HepG2 (cell line): ENCODE measurements around the gene CDC23. TPM values are rescaled to one million over a fixed set of nuclear protein-coding genes. Genes with fewer than 3 reads are reported as not detected.

Experiments
- CBX1 ChIP-seq: IDR thresholded peaks from one replicate; pipeline ENCODE4 v1.6.1; 2016; ENCODE audit warnings: antibody characterized with exemption, low read depth
- CHCHD3 ChIP-seq: sonication (generic); formaldehyde crosslinking; IDR thresholded peaks from 2 replicates; pipeline ENCODE4 v1.8.0; 2022; ENCODE audit warnings: mild to moderate bottlenecking, missing genetic modification reagents, moderate library complexity
- FOXM1 ChIP-seq: sonication (generic); formaldehyde crosslinking; IDR thresholded peaks from 2 replicates; pipeline ENCODE4 v1.5.0; 2020; ENCODE audit warnings: missing genetic modification reagents
- HMGXB4 ChIP-seq, 2 experiments: sonication (generic) in 1 of 2; formaldehyde crosslinking in 1 of 2; IDR thresholded peaks; 2 replicates each; pipeline versions ENCODE4 v1.4.0 to v1.6.1; 2018 to 2020; ENCODE audit warnings: missing genetic modification reagents in 2 of 2, borderline replicate concordance in 1 of 2, low read depth in 1 of 2, mild to moderate bottlenecking in 1 of 2, missing biosample characterization in 1 of 2
- JDP2 ChIP-seq: sonication (generic); formaldehyde crosslinking; IDR thresholded peaks from 2 replicates; pipeline ENCODE4 v1.8.1; 2022; ENCODE audit warnings: missing genetic modification reagents, borderline replicate concordance
- MYNN ChIP-seq: sonication (generic); formaldehyde crosslinking; IDR thresholded peaks from 2 replicates; pipeline ENCODE4 v1.4.0; 2020; ENCODE audit warnings: mild to moderate bottlenecking, low read depth, missing genetic modification reagents
- POLR2A ChIP-seq, 2 experiments: IDR thresholded peaks; 2 replicates each; pipeline ENCODE4 v1.6.1; 2011; ENCODE audit warnings: low read depth in 2 of 2, low read length in 2 of 2, mild to moderate bottlenecking in 1 of 2, moderate library complexity in 1 of 2; ENCODE audit not compliant: insufficient read depth in 1 of 2
- PRDM15 ChIP-seq: sonication (generic); formaldehyde crosslinking; IDR thresholded peaks from 2 replicates; pipeline ENCODE4 v1.4.0; 2020; ENCODE audit warnings: missing genetic modification reagents
- SIN3B ChIP-seq: fragments of 150-350 bp; IDR thresholded peaks from 2 replicates; pipeline ENCODE4 v1.6.1; 2014; ENCODE audit warnings: low read length
- SMC3 ChIP-seq: IDR thresholded peaks from 2 replicates; pipeline ENCODE4 v1.6.1; 2011; ENCODE audit warnings: low read length, improper control_type of control experiment
- TFDP1 ChIP-seq: IDR thresholded peaks from 2 replicates; pipeline ENCODE4 v1.6.1; 2016; ENCODE audit warnings: missing compliant biosample characterization, missing genetic modification reagents, borderline replicate concordance
- TOPORS ChIP-seq: sonication (generic); formaldehyde crosslinking; IDR thresholded peaks from 2 replicates; pipeline ENCODE4 v1.8.0; 2023; ENCODE audit warnings: mild to moderate bottlenecking, missing genetic modification reagents
- ZNF792 ChIP-seq: IDR thresholded peaks from 2 replicates; pipeline ENCODE4 v1.6.1; 2016
- polyA plus RNA-seq, 8 experiments: library from polyadenylated mRNA; depleted of rRNA in 3 of 8; stranded (reverse) in 7 of 8; unstranded in 1 of 8; fragments of >200 nt; fragmentation: Illumina TruSeq in 4 of 8; extraction: Trizol in 4 of 8; gene quantifications; 2 replicates each; pipeline versions ENCODE4 v1.2.1 to v1.2.3, GENCODE V29; 2011 to 2016; ENCODE audit warnings: low read depth in 4 of 8, missing spikeins in 1 of 8, mixed read lengths in 1 of 8; ENCODE audit not compliant: insufficient read depth in 1 of 8
- total RNA-seq, 5 experiments: library from RNA; depleted of rRNA; stranded (reverse); fragments of >200 nt; fragmentation: Illumina TruSeq; extraction: Trizol; gene quantifications; 2 replicates each; pipeline ENCODE4 v1.2.3, GENCODE V29; 2016; ENCODE audit warnings: low read depth in 1 of 5
- TF ChIP-seq, protein P1 (sequence below): sonication (generic); formaldehyde crosslinking; IDR thresholded peaks from 2 replicates; pipeline ENCODE4 v1.4.0; 2020; ENCODE audit warnings: mild to moderate bottlenecking, missing genetic modification reagents, borderline replicate concordance
- TF ChIP-seq, protein P2 (sequence below): sonication (generic); formaldehyde crosslinking; IDR thresholded peaks from 2 replicates; pipeline ENCODE4 v1.4.0; 2020; ENCODE audit warnings: missing genetic modification reagents

The CDC23 gene
- total and polyA plus RNA-seq, 2 of the 13 experiments (the other 11 are each of a cell fraction or from before 2014, with no cell fraction given): 38.3 to 47.7 TPM

DNA sequence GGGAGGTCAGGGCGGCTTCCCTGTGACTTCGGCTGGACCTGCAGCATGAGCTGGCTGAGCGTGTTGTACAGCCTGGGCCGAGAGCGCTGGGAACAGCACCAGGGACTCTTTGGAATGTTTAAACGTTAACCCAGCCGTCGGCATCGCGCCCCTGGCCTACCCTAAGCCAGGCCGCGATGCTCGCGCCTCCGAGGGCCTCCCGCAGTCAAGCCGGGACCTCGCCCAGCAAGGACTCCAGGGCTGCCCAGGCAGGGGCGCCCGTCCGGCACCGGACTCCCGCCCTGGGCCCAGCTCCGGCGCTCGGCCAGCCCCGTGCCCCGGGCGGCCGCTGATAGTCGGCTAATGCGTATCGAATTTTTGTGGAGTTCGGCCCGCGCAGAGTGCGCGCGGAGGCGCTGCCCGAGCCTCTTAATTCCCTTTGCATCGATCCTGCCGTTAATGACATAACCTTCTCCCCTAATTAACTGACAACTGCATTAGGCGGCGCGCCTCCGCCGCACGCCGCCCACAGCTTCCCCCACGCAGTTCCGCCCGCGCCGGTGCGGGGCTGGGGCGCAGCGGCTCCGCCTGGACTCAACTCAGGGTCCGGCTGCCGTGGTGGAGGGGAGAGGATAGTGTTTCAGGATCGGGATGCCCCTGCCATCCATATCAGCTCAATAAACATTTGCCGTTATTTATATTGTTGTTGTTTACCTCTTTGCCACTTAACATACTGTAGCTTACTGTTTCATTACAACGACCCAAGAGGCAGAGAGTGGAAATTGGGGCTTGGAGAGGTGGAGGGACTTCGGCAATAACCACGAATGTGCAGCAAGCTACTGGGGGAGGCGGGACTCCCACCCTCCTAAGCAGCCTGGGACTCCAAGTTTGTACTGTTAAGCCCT, 28.8 kb upstream of the CDC23 start (continued):
- TF ChIP-seq MYNN (no peak), FOXM1 (CRISPR knock-in tag) (no peak), POLR2A (IDR thresholded peaks at IDR 0.05; ENCODE audit: insufficient read depth in 1 of 2, low read depth in 2 of 2, low read length in 2 of 2) (no peak), JDP2 (CRISPR knock-in tag) (no peak), TFDP1 (CRISPR knock-in tag) (peak; percentile 49; the same call in 1 of the 2 replicates), SIN3B (no peak), ZNF792 (CRISPR knock-in tag) (no peak), CBX1 (no peak), CHCHD3 (no peak), HMGXB4 (CRISPR knock-in tag; IDR thresholded peaks at IDR 0.05; ENCODE audit: borderline replicate concordance in 1 of 2, low read depth in 1 of 2) (no peak), SMC3 (no peak), TOPORS (CRISPR knock-in tag) (no peak), PRDM15 (CRISPR knock-in tag) (peak; percentile 31; the same call in 1 of the 2 replicates)
- TF ChIP-seq, protein P1, sequence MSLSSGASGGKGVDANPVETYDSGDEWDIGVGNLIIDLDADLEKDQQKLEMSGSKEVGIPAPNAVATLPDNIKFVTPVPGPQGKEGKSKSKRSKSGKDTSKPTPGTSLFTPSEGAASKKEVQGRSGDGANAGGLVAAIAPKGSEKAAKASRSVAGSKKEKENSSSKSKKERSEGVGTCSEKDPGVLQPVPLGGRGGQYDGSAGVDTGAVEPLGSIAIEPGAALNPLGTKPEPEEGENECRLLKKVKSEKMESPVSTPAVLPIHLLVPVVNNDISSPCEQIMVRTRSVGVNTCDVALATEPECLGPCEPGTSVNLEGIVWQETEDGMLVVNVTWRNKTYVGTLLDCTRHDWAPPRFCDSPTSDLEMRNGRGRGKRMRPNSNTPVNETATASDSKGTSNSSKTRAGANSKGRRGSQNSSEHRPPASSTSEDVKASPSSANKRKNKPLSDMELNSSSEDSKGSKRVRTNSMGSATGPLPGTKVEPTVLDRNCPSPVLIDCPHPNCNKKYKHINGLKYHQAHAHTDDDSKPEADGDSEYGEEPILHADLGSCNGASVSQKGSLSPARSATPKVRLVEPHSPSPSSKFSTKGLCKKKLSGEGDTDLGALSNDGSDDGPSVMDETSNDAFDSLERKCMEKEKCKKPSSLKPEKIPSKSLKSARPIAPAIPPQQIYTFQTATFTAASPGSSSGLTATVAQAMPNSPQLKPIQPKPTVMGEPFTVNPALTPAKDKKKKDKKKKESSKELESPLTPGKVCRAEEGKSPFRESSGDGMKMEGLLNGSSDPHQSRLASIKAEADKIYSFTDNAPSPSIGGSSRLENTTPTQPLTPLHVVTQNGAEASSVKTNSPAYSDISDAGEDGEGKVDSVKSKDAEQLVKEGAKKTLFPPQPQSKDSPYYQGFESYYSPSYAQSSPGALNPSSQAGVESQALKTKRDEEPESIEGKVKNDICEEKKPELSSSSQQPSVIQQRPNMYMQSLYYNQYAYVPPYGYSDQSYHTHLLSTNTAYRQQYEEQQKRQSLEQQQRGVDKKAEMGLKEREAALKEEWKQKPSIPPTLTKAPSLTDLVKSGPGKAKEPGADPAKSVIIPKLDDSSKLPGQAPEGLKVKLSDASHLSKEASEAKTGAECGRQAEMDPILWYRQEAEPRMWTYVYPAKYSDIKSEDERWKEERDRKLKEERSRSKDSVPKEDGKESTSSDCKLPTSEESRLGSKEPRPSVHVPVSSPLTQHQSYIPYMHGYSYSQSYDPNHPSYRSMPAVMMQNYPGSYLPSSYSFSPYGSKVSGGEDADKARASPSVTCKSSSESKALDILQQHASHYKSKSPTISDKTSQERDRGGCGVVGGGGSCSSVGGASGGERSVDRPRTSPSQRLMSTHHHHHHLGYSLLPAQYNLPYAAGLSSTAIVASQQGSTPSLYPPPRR: no peak
- TF ChIP-seq, protein P2, sequence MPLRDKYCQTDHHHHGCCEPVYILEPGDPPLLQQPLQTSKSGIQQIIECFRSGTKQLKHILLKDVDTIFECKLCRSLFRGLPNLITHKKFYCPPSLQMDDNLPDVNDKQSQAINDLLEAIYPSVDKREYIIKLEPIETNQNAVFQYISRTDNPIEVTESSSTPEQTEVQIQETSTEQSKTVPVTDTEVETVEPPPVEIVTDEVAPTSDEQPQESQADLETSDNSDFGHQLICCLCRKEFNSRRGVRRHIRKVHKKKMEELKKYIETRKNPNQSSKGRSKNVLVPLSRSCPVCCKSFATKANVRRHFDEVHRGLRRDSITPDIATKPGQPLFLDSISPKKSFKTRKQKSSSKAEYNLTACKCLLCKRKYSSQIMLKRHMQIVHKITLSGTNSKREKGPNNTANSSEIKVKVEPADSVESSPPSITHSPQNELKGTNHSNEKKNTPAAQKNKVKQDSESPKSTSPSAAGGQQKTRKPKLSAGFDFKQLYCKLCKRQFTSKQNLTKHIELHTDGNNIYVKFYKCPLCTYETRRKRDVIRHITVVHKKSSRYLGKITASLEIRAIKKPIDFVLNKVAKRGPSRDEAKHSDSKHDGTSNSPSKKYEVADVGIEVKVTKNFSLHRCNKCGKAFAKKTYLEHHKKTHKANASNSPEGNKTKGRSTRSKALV (CRISPR knock-in tag): 0 out of 2 replicates have a peak, but pooled peaks have one; percentile 60
